BLaER1 (cell line): ENCODE measurements around the gene FAM3C.
"Not testable (repeated sequence)": the region's sequence is repeated elsewhere in the genome, so short reads cannot be mapped to it uniquely, and the experiment has no call there.

Source experiments
- H3K27ac ChIP-seq: shearing (Covaris generic); formaldehyde crosslinking; 2 replicates; pipeline ENCODE4 v1.8.1; 2022
- H3K27me3 ChIP-seq: shearing (Covaris generic); formaldehyde crosslinking; 2 replicates; pipeline ENCODE4 v1.8.1; 2022
- H3K36me3 ChIP-seq: shearing (Covaris generic); formaldehyde crosslinking; 2 replicates; pipeline ENCODE4 v1.8.1; 2022
- H3K4me1 ChIP-seq: shearing (Covaris generic); formaldehyde crosslinking; 2 replicates; pipeline ENCODE4 v1.8.1; 2022
- H3K4me2 ChIP-seq: shearing (Covaris generic); formaldehyde crosslinking; 2 replicates; pipeline ENCODE4 v1.8.1; 2022
- H3K4me3 ChIP-seq: shearing (Covaris generic); formaldehyde crosslinking; 2 replicates; pipeline ENCODE4 v1.8.1; 2022
- H3K9ac ChIP-seq: shearing (Covaris generic); formaldehyde crosslinking; 2 replicates; pipeline ENCODE4 v1.8.1; 2022
- H3K9me3 ChIP-seq: shearing (Covaris generic); formaldehyde crosslinking; 2 replicates; pipeline ENCODE4 v1.8.1; 2022
- H4K20me1 ChIP-seq: shearing (Covaris generic); formaldehyde crosslinking; 2 replicates; pipeline ENCODE4 v1.8.1; 2022
- Cebpa-rat ChIP-seq: shearing (Covaris generic); IDR thresholded peaks from 2 replicates; pipeline ENCODE4 v1.8.1; 2022

The FAM3C gene

GRCh38 chr7:121431996-121432395 is 35.9 kb upstream of the FAM3C start:
- Histone ChIP-seq H3K36me3 (no peaks in the 10 kb centered on the region), H3K4me1 (peaks cover 17% of the 10 kb centered on the region)
- TF ChIP-seq Cebpa-rat: no peak

GRCh38 chr7:121431389-121431995 is 35.4 kb upstream of the FAM3C start:
- Histone ChIP-seq H3K9me3 (no peaks in the 10 kb centered on the region), H4K20me1 (no peaks in the 10 kb centered on the region), H3K9ac (no peak overlapping the region), H3K4me2 (no peak overlapping the region), H3K4me1 (peaks cover 17% of the 10 kb centered on the region), H3K27me3 (no peaks in the 10 kb centered on the region), H3K4me3 (no peak overlapping the region), H3K27ac (no peak overlapping the region), H3K36me3 (no peaks in the 10 kb centered on the region)
- no peak for TF ChIP-seq Cebpa-rat

More at GRCh38 chr7:121431996-121432395, 35.9 kb upstream of the FAM3C start:
- H3K4me2 ChIP-seq: no peak overlapping the region
- no peak overlapping the region for H3K4me3 ChIP-seq
- no peaks in the 10 kb centered on the region for H3K9me3 ChIP-seq
- no peaks in the 10 kb centered on the region for H3K27me3 ChIP-seq
- no peaks in the 10 kb centered on the region for H4K20me1 ChIP-seq
- H3K27ac ChIP-seq: no peak overlapping the region
- no peak overlapping the region for H3K9ac ChIP-seq

GRCh38 chr7:121430558-121430957 is 34.5 kb upstream of the FAM3C start:
- Histone ChIP-seq H3K4me3 (no peak overlapping the region), H3K4me2 (no peak overlapping the region), H3K9me3 (no peaks in the 10 kb centered on the region), H3K36me3 (no peaks in the 10 kb centered on the region), H3K27ac (no peak overlapping the region), H3K27me3 (no peaks in the 10 kb centered on the region), H3K9ac (no peak overlapping the region), H4K20me1 (no peaks in the 10 kb centered on the region), H3K4me1 (peaks cover 17% of the 10 kb centered on the region)
- no peak for TF ChIP-seq Cebpa-rat

- H3K9me3 ChIP-seq: no peaks in the 10 kb centered on the region
- H3K4me1 ChIP-seq: peaks cover 17% of the 10 kb centered on the region
- TF ChIP-seq Cebpa-rat: no peak
- H3K4me3 ChIP-seq: no peak overlapping the region
- H3K4me2 ChIP-seq: no peak overlapping the region
- no peaks in the 10 kb centered on the region for H3K36me3 ChIP-seq
- H4K20me1 ChIP-seq: no peaks in the 10 kb centered on the region
- no peaks in the 10 kb centered on the region for H3K27me3 ChIP-seq
- H3K9ac ChIP-seq: no peak overlapping the region
- H3K27ac ChIP-seq: no peak overlapping the region
Measured at GRCh38 chr7:121429798-121430197, 33.7 kb upstream of the FAM3C start.

GRCh38 chr7:121428855-121429489 is 32.9 kb upstream of the FAM3C start:
- Histone ChIP-seq H3K36me3 (no peaks in the 10 kb centered on the region), H3K4me3 (no peak overlapping the region), H3K4me1 (peaks cover 15% of the 10 kb centered on the region), H3K27me3 (no peaks in the 10 kb centered on the region), H3K9me3 (no peaks in the 10 kb centered on the region), H4K20me1 (no peaks in the 10 kb centered on the region), H3K9ac (no peak overlapping the region), H3K27ac (no peak overlapping the region), H3K4me2 (no peak overlapping the region)
- no peak for TF ChIP-seq Cebpa-rat

- H3K27me3 ChIP-seq, H3K4me3 ChIP-seq, H3K36me3 ChIP-seq, H3K4me2 ChIP-seq, H3K4me1 ChIP-seq, H3K9me3 ChIP-seq, H3K27ac ChIP-seq, H3K9ac ChIP-seq, H4K20me1 ChIP-seq: not testable (repeated sequence)
Measured at GRCh38 chr7:121421743-121422142, 25.6 kb upstream of the FAM3C start.

GRCh38 chr7:121420976-121421375 is 24.9 kb upstream of the FAM3C start:
- H3K36me3 ChIP-seq: no peaks in the 10 kb centered on the region
- no peak overlapping the region for H3K4me2 ChIP-seq
- H3K4me3 ChIP-seq: no peak overlapping the region
- no peak for TF ChIP-seq Cebpa-rat
- H3K4me1 ChIP-seq: no peaks in the 10 kb centered on the region
- H3K27ac ChIP-seq: no peak overlapping the region
- H4K20me1 ChIP-seq: no peaks in the 10 kb centered on the region
- H3K27me3 ChIP-seq: no peaks in the 10 kb centered on the region
- peaks cover 7% of the 10 kb centered on the region; the same call in 1 of the 2 replicates for H3K9me3 ChIP-seq
- no peak overlapping the region for H3K9ac ChIP-seq

- Histone ChIP-seq H3K27me3 (no peaks in the 10 kb centered on the region), H3K4me3 (no peak overlapping the region)
Measured at GRCh38 chr7:121419201-121420148, 23.4 kb upstream of the FAM3C start.

GRCh38 chr7:121416533-121416932 is 20.4 kb upstream of the FAM3C start:
- Histone ChIP-seq H3K4me3 (no peak overlapping the region), H3K4me2 (no peak overlapping the region), H3K27me3 (no peaks in the 10 kb centered on the region), H3K4me1 (no peaks in the 10 kb centered on the region), H4K20me1 (no peaks in the 10 kb centered on the region), H3K27ac (no peak overlapping the region), H3K9me3 (peaks cover 2% of the 10 kb centered on the region; the same call in 1 of the 2 replicates), H3K36me3 (no peaks in the 10 kb centered on the region), H3K9ac (no peak overlapping the region)
- no peak for TF ChIP-seq Cebpa-rat

More at GRCh38 chr7:121419201-121420148, 23.4 kb upstream of the FAM3C start:
- Histone ChIP-seq H3K36me3 (no peaks in the 10 kb centered on the region), H4K20me1 (no peaks in the 10 kb centered on the region), H3K27ac (no peak overlapping the region), H3K4me1 (no peaks in the 10 kb centered on the region), H3K9me3 (peaks cover 7% of the 10 kb centered on the region; the same call in 1 of the 2 replicates), H3K9ac (no peak overlapping the region), H3K4me2 (no peak overlapping the region)
- TF ChIP-seq Cebpa-rat: no peak

GRCh38 chr7:121414436-121414835 is 18.3 kb upstream of the FAM3C start:
- H3K4me2 ChIP-seq: no peak overlapping the region
- H3K27me3 ChIP-seq: no peaks in the 10 kb centered on the region
- no peaks in the 10 kb centered on the region for H3K4me1 ChIP-seq
- no peaks in the 10 kb centered on the region for H4K20me1 ChIP-seq
- no peaks in the 10 kb centered on the region for H3K9me3 ChIP-seq
- H3K9ac ChIP-seq: no peak overlapping the region
- TF ChIP-seq Cebpa-rat: no peak
- H3K4me3 ChIP-seq: no peak overlapping the region
- H3K36me3 ChIP-seq: no peaks in the 10 kb centered on the region
- no peak overlapping the region for H3K27ac ChIP-seq
